Adrenal gland (tissue), 5 donors: ENCODE measurements around the gene MRPS10.

ENCODE experiments used
- POLR2A ChIP-seq, 2 donors: fragments of 450-650 bp; IDR thresholded peaks; one replicate each; pipeline ENCODE4 v1.6.1; 2017; ENCODE audit warnings: antibody characterized with exemption in 2 of 2, mild to moderate bottlenecking in 2 of 2, moderate library complexity in 1 of 2
- TF ChIP-seq, protein P1 (sequence below), 6 experiments: fragments of 450-650 bp in 4 of 6; fragments of 200-600 bp in 2 of 6; sonication (generic) in 1 of 6; IDR thresholded peaks; 1 replicate in 5 of 6; 2 replicates in 1 of 6; pipeline versions ENCODE4 v1.5.1 to v1.8.0; 2016 to 2021; ENCODE audit warnings: antibody characterized with exemption in 6 of 6, mild to moderate bottlenecking in 2 of 6, moderate library complexity in 1 of 6
- donor health status: DM: no; HTN: no; CAD: no.

DNA sequence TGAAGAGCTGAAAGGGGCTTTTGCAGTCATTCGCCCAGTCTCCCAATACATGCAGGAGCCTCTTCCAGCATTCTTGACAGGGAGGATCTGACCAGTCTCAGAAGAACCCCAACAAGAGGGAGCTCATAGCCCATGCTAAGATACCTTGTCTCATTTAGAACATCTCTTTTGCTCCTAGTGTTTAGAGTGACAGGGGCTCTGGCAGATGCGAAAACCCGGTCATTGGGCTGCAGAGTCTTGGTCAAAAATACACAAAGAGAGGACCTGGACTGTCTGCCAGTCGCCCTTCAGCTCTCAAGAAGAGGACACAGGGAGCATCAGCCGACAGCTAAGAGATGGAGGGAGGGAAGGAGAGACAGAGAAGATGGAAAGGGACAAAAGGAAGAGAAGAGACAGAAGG, 23.6 kb downstream of the MRPS10 start:
- TF ChIP-seq, protein P1, sequence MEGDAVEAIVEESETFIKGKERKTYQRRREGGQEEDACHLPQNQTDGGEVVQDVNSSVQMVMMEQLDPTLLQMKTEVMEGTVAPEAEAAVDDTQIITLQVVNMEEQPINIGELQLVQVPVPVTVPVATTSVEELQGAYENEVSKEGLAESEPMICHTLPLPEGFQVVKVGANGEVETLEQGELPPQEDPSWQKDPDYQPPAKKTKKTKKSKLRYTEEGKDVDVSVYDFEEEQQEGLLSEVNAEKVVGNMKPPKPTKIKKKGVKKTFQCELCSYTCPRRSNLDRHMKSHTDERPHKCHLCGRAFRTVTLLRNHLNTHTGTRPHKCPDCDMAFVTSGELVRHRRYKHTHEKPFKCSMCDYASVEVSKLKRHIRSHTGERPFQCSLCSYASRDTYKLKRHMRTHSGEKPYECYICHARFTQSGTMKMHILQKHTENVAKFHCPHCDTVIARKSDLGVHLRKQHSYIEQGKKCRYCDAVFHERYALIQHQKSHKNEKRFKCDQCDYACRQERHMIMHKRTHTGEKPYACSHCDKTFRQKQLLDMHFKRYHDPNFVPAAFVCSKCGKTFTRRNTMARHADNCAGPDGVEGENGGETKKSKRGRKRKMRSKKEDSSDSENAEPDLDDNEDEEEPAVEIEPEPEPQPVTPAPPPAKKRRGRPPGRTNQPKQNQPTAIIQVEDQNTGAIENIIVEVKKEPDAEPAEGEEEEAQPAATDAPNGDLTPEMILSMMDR (IDR thresholded peaks at IDR 0.05): no peak
- no peak for TF ChIP-seq POLR2A (IDR thresholded peaks at IDR 0.05)
